Upper lobe of right lung (tissue), 1 donor: Measurements from ENCODE around the gene HSPH1. TPM values are rescaled to one million over a fixed set of nuclear protein-coding genes. Genes with fewer than 3 reads are reported as not detected.

Experiments
- ATAC-seq: fragments of 200-7000 bp; cut with Tn5 transposase; one replicate; pipeline ENCODE4 v1.9.1; 2020; ENCODE audit warnings: mild to moderate bottlenecking, moderate library complexity
- DNase-seq: peaks from one replicate; pipeline ENCODE4 v3.0.0-alpha.2; 2020
- H3K27ac ChIP-seq: fragments of 200-600 bp; one replicate; pipeline ENCODE4 v1.8.0; 2022
- H3K27me3 ChIP-seq: fragments of 200-600 bp; one replicate; pipeline ENCODE4 v1.8.0; 2022; ENCODE audit warnings: mild to moderate bottlenecking
- H3K36me3 ChIP-seq: fragments of 200-600 bp; one replicate; pipeline ENCODE4 v1.8.0; 2022
- H3K4me1 ChIP-seq: fragments of 200-600 bp; one replicate; pipeline ENCODE4 v1.8.0; 2022
- H3K4me3 ChIP-seq: fragments of 200-600 bp; one replicate; pipeline ENCODE4 v1.8.0; 2022; ENCODE audit warnings: mild to moderate bottlenecking
- H3K9me3 ChIP-seq: fragments of 200-600 bp; one replicate; pipeline ENCODE4 v1.8.0; 2022
- CTCF ChIP-seq: fragments of 200-600 bp; IDR thresholded peaks from one replicate; pipeline ENCODE4 v1.8.0; 2022; ENCODE audit warnings: antibody characterized with exemption
- intact Hi-C: fragments of 100-400 bp; cut with DNase I; formaldehyde crosslinking; loops from one replicate; pipeline ENCODE4 v1.11.0; 2022
- total RNA-seq: library from RNA; stranded (reverse); fragmentation: NEBNext Ultra II Directional; extraction: Animal tissue kit (Norgen Biotek cat#: 25700); gene quantifications from one replicate; pipeline ENCODE4 v1.2.1, GENCODE V29; 2021
- donor health status: DM: no; HTN: yes; CAD: no; lungs with severe emphysema.

The HSPH1 gene
- total RNA-seq, 1 donor from 2014 or later = 79.8 TPM

DNA sequence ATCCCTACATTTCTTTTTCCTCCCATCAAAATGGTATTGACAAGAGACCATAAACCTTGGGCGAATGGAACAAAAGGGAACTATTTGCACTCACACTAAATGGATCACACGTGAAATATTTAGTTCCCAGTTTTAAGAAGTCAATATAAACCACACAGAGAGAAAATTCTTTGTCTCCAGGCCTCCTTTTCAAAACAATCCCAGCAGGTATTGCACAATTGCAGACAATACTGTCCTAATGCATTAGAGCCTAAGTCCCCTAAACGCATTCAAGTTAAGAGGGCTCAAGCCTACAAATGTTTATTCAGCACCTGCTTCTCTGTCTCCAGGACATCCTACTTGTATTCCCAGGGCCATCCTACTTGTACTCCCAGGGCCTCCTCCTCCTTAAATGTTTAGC lies 36.8 kb upstream of the HSPH1 start:
- no peak for TF ChIP-seq CTCF
- no peaks in the 10 kb centered on the region for H3K9me3 ChIP-seq
- ATAC-seq (no peak), DNase-seq (no peak)
- no peak overlapping the region for H3K4me3 ChIP-seq
- intact Hi-C loops = no loop called here
- no peaks in the 10 kb centered on the region for H3K36me3 ChIP-seq
- H3K27ac ChIP-seq = no peak overlapping the region
- H3K4me1 ChIP-seq = peaks cover 11% of the 10 kb centered on the region
- no peaks in the 10 kb centered on the region for H3K27me3 ChIP-seq

GRCh38 chr13:31196992-31197391 lies 35.3 kb upstream of the HSPH1 start:
- Histone ChIP-seq H3K36me3 (no peaks in the 10 kb centered on the region), H3K27me3 (no peaks in the 10 kb centered on the region), H3K4me1 (peaks cover 11% of the 10 kb centered on the region), H3K9me3 (no peaks in the 10 kb centered on the region), H3K4me3 (no peak overlapping the region), H3K27ac (no peak overlapping the region)
- TF ChIP-seq CTCF = no peak
- intact Hi-C loops = no loop called here
- ATAC-seq (no peak), DNase-seq (no peak)

DNA sequence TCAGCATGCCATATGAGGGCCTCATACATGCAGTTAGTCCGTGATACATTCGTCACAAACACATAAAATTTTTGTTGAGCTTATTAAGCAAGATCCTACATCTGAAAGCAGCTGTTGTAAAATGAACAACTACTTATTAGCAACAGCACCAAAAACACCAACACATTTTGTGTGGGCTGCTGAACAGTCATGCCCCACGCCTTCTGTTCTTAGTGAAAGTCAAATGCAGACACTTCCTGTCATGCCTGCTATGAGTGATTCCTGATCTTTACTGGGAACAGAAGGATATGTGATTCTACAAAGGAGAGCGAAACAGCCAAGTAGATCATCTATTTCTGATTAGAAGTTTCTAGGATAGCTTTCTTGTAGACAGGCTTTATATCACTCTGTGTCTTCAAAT lies 33.9 kb upstream of the HSPH1 start:
- TF ChIP-seq CTCF = no peak
- intact Hi-C loops = no loop called here
- no peaks in the 10 kb centered on the region for H3K9me3 ChIP-seq
- H3K27me3 ChIP-seq = no peaks in the 10 kb centered on the region
- ATAC-seq (no peak), DNase-seq (no peak)
- no peaks in the 10 kb centered on the region for H3K4me1 ChIP-seq
- H3K4me3 ChIP-seq = no peak overlapping the region
- no peak overlapping the region for H3K27ac ChIP-seq
- H3K36me3 ChIP-seq = no peaks in the 10 kb centered on the region

DNA sequence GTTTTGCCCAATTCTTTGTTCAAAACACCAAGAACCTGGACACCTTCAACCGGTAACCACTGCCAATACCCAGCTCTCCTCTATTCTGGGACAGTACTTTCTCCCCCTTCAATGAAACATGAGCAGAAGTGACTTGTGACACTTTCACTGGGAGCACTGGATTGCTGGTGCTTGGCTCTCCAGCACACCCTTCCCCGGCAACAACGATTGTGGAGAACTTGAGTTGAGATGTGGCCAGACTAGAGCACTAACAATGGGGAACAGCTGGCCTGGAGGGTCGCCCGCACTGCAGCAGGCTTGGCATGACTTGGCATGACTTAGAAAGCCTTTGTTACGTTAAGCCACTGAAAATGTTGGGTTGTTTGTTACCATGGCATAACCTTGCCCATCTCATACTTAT lies 30.6 kb upstream of the HSPH1 start:
- no peak for TF ChIP-seq CTCF
- Histone ChIP-seq H3K27ac (no peak overlapping the region), H3K9me3 (no peaks in the 10 kb centered on the region), H3K4me3 (no peak overlapping the region), H3K36me3 (no peaks in the 10 kb centered on the region), H3K4me1 (no peaks in the 10 kb centered on the region), H3K27me3 (no peaks in the 10 kb centered on the region)
- ATAC-seq (no peak), DNase-seq (no peak)
- intact Hi-C loops = no loop called here

- Histone ChIP-seq H3K9me3 (no peaks in the 10 kb centered on the region), H3K4me1 (no peaks in the 10 kb centered on the region), H3K27me3 (no peaks in the 10 kb centered on the region), H3K27ac (no peak overlapping the region), H3K4me3 (no peak overlapping the region), H3K36me3 (no peaks in the 10 kb centered on the region)
- no peak for TF ChIP-seq CTCF
- ATAC-seq = no peak
- no peak for DNase-seq
- intact Hi-C loops = no loop called here
Observed at GRCh38 chr13:31191748-31192147, 30.0 kb upstream of the HSPH1 start.

DNA sequence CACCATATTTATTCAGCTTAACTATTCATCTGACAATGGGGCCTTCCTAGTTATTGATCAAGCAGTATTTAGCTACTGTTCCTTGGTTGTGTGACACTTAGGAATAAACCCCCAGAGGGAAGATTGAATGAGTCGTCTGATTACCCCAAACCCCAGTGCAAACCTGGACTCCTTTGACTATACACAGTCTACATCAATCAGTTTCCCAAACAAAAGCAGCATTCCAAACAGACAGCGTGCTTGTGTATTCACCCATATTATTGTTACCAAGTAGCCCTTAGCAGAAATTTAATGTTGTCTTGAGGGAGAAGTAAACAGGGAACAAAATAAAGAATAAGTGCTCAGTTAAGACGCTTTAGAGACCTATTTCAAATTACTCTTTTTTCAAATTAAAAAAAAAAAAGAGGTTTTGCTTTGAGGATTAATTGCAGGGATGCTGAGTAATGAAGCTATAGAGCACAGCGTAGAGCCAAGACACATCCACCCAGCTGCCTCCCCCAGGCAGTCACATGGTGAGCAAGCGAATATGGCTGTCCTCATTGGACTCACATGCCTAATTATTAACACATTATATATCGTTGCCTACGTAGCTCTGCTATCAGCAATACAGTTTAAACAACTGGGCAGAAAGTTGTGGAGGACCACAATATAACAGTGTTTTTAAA lies 23.4 kb upstream of the HSPH1 start:
- no peaks in the 10 kb centered on the region for H3K27me3 ChIP-seq
- no peak for TF ChIP-seq CTCF
- no peaks in the 10 kb centered on the region for H3K4me1 ChIP-seq
- intact Hi-C loops = no loop called here
- H3K27ac ChIP-seq = no peak overlapping the region
- no peak for DNase-seq
- no peak overlapping the region for H3K4me3 ChIP-seq
- ATAC-seq = no peak
- no peaks in the 10 kb centered on the region for H3K36me3 ChIP-seq
- H3K9me3 ChIP-seq = no peaks in the 10 kb centered on the region
